ENCODE results near the gene GRPEL2.

DNA sequence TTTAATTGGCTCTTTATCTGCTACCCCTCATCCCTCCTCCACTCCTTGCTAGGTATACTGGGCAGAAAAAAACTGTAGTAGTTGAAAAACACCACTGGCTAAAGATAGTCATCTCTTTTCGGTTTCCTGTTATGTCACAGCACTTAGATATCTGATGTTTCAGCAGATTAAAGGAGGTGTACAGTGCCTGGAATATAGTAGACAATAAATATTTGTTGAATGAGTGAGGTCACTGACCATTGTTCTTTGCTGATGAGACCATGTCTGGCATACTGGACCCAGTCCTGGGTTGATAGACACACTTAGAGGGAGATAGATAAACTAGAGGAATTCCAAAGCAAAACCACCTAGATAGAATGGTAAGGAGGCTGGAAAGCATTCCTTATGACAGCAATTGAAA, 3.2 kb downstream of the GRPEL2 start:
- TF ChIP-seq, protein P1, sequence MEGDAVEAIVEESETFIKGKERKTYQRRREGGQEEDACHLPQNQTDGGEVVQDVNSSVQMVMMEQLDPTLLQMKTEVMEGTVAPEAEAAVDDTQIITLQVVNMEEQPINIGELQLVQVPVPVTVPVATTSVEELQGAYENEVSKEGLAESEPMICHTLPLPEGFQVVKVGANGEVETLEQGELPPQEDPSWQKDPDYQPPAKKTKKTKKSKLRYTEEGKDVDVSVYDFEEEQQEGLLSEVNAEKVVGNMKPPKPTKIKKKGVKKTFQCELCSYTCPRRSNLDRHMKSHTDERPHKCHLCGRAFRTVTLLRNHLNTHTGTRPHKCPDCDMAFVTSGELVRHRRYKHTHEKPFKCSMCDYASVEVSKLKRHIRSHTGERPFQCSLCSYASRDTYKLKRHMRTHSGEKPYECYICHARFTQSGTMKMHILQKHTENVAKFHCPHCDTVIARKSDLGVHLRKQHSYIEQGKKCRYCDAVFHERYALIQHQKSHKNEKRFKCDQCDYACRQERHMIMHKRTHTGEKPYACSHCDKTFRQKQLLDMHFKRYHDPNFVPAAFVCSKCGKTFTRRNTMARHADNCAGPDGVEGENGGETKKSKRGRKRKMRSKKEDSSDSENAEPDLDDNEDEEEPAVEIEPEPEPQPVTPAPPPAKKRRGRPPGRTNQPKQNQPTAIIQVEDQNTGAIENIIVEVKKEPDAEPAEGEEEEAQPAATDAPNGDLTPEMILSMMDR (IDR thresholded peaks at IDR 0.05): no peak
- no peak for TF ChIP-seq POLR2A (IDR thresholded peaks at IDR 0.05)
